K562 (cell line): ENCODE data around the gene CLDN11.

Experiments
- CBX5 ChIP-seq: IDR thresholded peaks from 2 replicates; pipeline ENCODE4 v1.6.1; 2014; ENCODE audit warnings: low read depth, borderline replicate concordance
- DNMT1 ChIP-seq: fragments of 450-650 bp; IDR thresholded peaks from 2 replicates; pipeline ENCODE4 v1.6.1; 2016; ENCODE audit warnings: antibody characterized with exemption, mild to moderate bottlenecking
- ELF4 ChIP-seq: fragments of 450-650 bp; formaldehyde crosslinking; IDR thresholded peaks from 2 replicates; pipeline ENCODE4 v1.4.0; 2022; ENCODE audit warnings: missing genetic modification characterization
- KAT7 ChIP-seq: sonication (generic); formaldehyde crosslinking; IDR thresholded peaks from 2 replicates; pipeline ENCODE4 v1.8.0; 2022; ENCODE audit warnings: missing genetic modification reagents, mild to moderate bottlenecking, borderline replicate concordance
- MAZ ChIP-seq, 2 experiments: fragments of 450-650 bp in 1 of 2; sonication (generic) in 1 of 2; formaldehyde crosslinking; IDR thresholded peaks in 1 of 2; conservative IDR thresholded peaks in 1 of 2; 2 replicates each; pipeline versions ENCODE4 v1.4.0 to v1.5.0; 2020; ENCODE audit warnings: mild to moderate bottlenecking in 1 of 2, missing genetic modification reagents in 1 of 2
- POLR2AphosphoS5 ChIP-seq: IDR thresholded peaks from 2 replicates; pipeline ENCODE4 v1.6.1; 2011; ENCODE audit warnings: mild to moderate bottlenecking, low read depth, low read length, moderate library complexity; ENCODE audit not compliant: control insufficient read depth, insufficient read depth
- TARDBP ChIP-seq: fragments of 450-650 bp; IDR thresholded peaks from 2 replicates; pipeline ENCODE4 v1.6.1; 2016
- TF ChIP-seq, protein P1 (sequence below), 3 experiments: IDR thresholded peaks in 2 of 3; conservative IDR thresholded peaks in 1 of 3; 2 replicates each; pipeline ENCODE4 v1.5.1; 2011 to 2012; ENCODE audit warnings: low read length in 3 of 3, mild to moderate bottlenecking in 3 of 3, control low read depth in 2 of 3, improper control_type of control experiment in 1 of 3, inconsistent platforms in 1 of 3, low read depth in 1 of 3, mixed read lengths in 1 of 3, moderate library complexity in 1 of 3; ENCODE audit not compliant: insufficient read depth in 2 of 3
- TF ChIP-seq, protein P2 (sequence below): fragments of 250-450 bp; sonication (Bioruptor Pico); IDR thresholded peaks from 2 replicates; pipeline ENCODE4 v1.8.0; 2022; ENCODE audit warnings: moderate library complexity, mild to moderate bottlenecking, inconsistent platforms

DNA sequence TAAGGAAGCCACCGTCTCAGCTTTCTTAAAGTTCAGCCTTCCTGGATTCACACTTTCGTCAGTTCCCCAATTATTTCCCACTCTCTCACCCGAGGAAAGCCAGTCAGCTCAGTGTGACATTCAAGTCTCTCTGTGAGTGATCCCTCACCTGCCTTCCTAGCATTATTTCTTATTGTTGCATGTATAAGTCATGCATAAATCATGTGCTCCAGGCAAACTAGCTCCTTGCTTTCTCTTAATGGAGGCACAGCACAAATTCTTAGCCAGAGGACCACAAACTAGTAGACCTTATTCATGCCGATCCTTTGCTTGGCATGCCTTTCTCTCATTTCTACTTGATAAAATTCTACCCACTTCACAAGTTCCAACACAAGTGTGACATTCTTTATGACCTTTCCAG is 44.3 kb downstream of the CLDN11 start:
- TF ChIP-seq, protein P1, sequence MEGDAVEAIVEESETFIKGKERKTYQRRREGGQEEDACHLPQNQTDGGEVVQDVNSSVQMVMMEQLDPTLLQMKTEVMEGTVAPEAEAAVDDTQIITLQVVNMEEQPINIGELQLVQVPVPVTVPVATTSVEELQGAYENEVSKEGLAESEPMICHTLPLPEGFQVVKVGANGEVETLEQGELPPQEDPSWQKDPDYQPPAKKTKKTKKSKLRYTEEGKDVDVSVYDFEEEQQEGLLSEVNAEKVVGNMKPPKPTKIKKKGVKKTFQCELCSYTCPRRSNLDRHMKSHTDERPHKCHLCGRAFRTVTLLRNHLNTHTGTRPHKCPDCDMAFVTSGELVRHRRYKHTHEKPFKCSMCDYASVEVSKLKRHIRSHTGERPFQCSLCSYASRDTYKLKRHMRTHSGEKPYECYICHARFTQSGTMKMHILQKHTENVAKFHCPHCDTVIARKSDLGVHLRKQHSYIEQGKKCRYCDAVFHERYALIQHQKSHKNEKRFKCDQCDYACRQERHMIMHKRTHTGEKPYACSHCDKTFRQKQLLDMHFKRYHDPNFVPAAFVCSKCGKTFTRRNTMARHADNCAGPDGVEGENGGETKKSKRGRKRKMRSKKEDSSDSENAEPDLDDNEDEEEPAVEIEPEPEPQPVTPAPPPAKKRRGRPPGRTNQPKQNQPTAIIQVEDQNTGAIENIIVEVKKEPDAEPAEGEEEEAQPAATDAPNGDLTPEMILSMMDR (IDR thresholded peaks at IDR 0.05 in 2 of 3, conservative IDR thresholded peaks at IDR 0.05 in 1 of 3; ENCODE audit: insufficient read depth in 2 of 3, low read depth in 1 of 3, low read length in 3 of 3), result no peak
- no peak for TF ChIP-seq ELF4 (CRISPR knock-in tag)
- no peak for TF ChIP-seq POLR2AphosphoS5
- TF ChIP-seq TARDBP, result no peak
- TF ChIP-seq DNMT1, result no peak
- no peak for TF ChIP-seq KAT7
- TF ChIP-seq CBX5, result no peak
- TF ChIP-seq, protein P2, sequence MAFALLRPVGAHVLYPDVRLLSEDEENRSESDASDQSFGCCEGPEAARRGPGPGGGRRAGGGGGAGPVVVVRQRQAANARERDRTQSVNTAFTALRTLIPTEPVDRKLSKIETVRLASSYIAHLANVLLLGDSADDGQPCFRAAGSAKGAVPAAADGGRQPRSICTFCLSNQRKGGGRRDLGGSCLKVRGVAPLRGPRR (CRISPR knock-in tag), result no peak
- no peak for TF ChIP-seq MAZ (CRISPR knock-in tag; conservative IDR thresholded peaks at IDR 0.05 in 1 of 2, IDR thresholded peaks at IDR 0.05 in 1 of 2)
